ENCODE results near the gene FERMT3. TPM values are rescaled to one million over a fixed set of nuclear protein-coding genes. Genes with fewer than 3 reads are reported as not detected.

Gene FERMT3
- total and polyA plus RNA-seq, 2 donors (not counting 3 experiments of a cell fraction or from before 2014, with no cell fraction given): 64.4 to 100 TPM

DNA sequence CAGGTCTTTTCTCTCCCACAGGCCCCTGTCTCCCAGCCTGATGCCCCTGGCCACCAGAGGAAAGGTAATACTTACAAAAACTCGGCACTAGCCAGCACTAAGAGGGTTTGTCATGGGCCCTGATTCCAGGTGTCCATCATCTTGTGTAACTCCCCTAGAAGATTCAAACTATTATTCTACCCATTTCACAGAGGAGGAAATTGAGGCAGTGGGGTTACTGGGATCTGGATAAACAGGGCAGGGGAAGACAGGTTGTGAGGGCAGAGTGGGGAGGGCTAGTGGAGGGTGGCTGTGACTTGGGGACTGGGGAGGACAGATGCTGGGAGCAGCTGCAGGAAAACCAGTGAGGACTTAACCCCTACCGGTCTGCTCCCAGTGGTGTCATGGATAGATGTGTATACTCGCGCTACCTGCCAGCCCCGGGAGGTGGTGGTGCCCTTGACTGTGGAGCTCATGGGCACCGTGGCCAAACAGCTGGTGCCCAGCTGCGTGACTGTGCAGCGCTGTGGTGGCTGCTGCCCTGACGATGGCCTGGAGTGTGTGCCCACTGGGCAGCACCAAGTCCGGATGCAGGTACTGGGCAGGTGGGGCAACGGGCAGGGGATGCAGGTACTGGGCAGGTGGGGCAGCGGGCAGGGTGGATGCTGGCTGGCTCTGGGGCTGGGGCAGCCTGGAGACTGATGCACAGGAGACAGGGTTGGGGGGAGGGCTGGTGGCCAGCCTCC lies 29.1 kb downstream of the FERMT3 start:
- peak overlapping the region; percentile 6 for H3K9ac ChIP-seq (replicated peaks; ENCODE audit: extremely low read depth, insufficient read depth, low read length)
- peaks cover 6 to 8% of the 10 kb centered on the region in 2 experiments for H3K36me3 ChIP-seq (ENCODE audit: control insufficient read depth in 2 of 2, extremely low read depth in 1 of 2, insufficient read depth in 2 of 2, low read length in 2 of 2)
- peak overlapping the region; percentile 48 to 63 (median 51) for H3K4me3 ChIP-seq (replicated peaks in 1 of 3; ENCODE audit: insufficient read depth in 1 of 3, low read depth in 1 of 3, low read length in 3 of 3)
- dilution Hi-C loops (cut with MboI; ENCODE audit: extremely low pct_ligation_motif_present, low sequenced_read_pairs) (no loop called here), intact Hi-C loops (cut with micrococcal nuclease) (no loop called here)
- TF ChIP-seq FOS (IDR thresholded peaks at IDR 0.05; ENCODE audit: borderline replicate concordance, insufficient read depth, low read length): no peak
- TF ChIP-seq MYC (IDR thresholded peaks at IDR 0.05; ENCODE audit: low read depth, low read length): no peak
- no peak for TF ChIP-seq JUN (IDR thresholded peaks at IDR 0.05; ENCODE audit: borderline replicate concordance, insufficient read depth, insufficient read length, low read depth)
- TF ChIP-seq POLR2AphosphoS5 (IDR thresholded peaks at IDR 0.05; ENCODE audit: insufficient read depth, low read depth, low read length): no peak
- no peak for TF ChIP-seq POLR2A (IDR thresholded peaks at IDR 0.05; ENCODE audit: low read depth, low read length)
- TF ChIP-seq, protein P1, sequence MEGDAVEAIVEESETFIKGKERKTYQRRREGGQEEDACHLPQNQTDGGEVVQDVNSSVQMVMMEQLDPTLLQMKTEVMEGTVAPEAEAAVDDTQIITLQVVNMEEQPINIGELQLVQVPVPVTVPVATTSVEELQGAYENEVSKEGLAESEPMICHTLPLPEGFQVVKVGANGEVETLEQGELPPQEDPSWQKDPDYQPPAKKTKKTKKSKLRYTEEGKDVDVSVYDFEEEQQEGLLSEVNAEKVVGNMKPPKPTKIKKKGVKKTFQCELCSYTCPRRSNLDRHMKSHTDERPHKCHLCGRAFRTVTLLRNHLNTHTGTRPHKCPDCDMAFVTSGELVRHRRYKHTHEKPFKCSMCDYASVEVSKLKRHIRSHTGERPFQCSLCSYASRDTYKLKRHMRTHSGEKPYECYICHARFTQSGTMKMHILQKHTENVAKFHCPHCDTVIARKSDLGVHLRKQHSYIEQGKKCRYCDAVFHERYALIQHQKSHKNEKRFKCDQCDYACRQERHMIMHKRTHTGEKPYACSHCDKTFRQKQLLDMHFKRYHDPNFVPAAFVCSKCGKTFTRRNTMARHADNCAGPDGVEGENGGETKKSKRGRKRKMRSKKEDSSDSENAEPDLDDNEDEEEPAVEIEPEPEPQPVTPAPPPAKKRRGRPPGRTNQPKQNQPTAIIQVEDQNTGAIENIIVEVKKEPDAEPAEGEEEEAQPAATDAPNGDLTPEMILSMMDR (IDR thresholded peaks at IDR 0.05; ENCODE audit: extremely low read depth in 1 of 2, insufficient read depth in 1 of 2, low read depth in 1 of 2, low read length in 2 of 2): no peak
- no peak for TF ChIP-seq GATA2 (IDR thresholded peaks at IDR 0.05; ENCODE audit: insufficient read depth, insufficient read length, low read depth, low read length)
- TF ChIP-seq, protein P2, sequence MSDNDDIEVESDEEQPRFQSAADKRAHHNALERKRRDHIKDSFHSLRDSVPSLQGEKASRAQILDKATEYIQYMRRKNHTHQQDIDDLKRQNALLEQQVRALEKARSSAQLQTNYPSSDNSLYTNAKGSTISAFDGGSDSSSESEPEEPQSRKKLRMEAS (IDR thresholded peaks at IDR 0.05; ENCODE audit: insufficient read depth, insufficient read length): no peak
- TF ChIP-seq EZH2 (IDR thresholded peaks at IDR 0.05; ENCODE audit: borderline replicate concordance, low read depth, low read length, severe bottlenecking): no peak
- H3K9me3 ChIP-seq (replicated peaks; ENCODE audit: control insufficient read depth, insufficient read depth, low read length): no peaks in the 10 kb centered on the region
- H3K9me1 ChIP-seq (replicated peaks; ENCODE audit: control insufficient read depth, extremely low read depth, insufficient read depth, low read length): no peaks in the 10 kb centered on the region
- H3K4me1 ChIP-seq (ENCODE audit: control insufficient read depth, extremely low read depth, insufficient read depth, low read length): peaks cover 17% of the 10 kb centered on the region
- H3K27me3 ChIP-seq (ENCODE audit: control insufficient read depth in 2 of 2, insufficient read depth in 2 of 2, low read length in 2 of 2): no peaks in the 10 kb centered on the region
- no TSS peak for BruUV-seq (replicated peaks)
- DNase-seq (ENCODE audit: low read depth, low spot score): no peak
- H3K79me2 ChIP-seq (ENCODE audit: control insufficient read depth, insufficient read depth, low read length): no peaks in the 10 kb centered on the region
- H3K4me2 ChIP-seq (ENCODE audit: insufficient read depth, low read length): peak overlapping the region; percentile 71
- ChIA-PET CTCF (interaction anchor here (1.2 to 2.2 kb wide), 3 partner anchors 9 to 31 kb away, joined by 3 to 7 read pairs (median 6); partner anchors contain the start of genes NUDT22 and TRPT1), POLR2A (no interaction called here)
- no peaks in the 10 kb centered on the region for H4K20me1 ChIP-seq (replicated peaks; ENCODE audit: control insufficient read depth, extremely low read depth, insufficient read depth, low read length)
- no peak overlapping the region for H3K27ac ChIP-seq (ENCODE audit: insufficient read depth, low read depth, low read length)
- no peak for FAIRE-seq
- H2AFZ ChIP-seq (ENCODE audit: low read depth, low read length): no peak overlapping the region

Data from endothelial cell of umbilical vein (primary cell).